ENCODE data around the gene NAA10.

The NAA10 gene

GRCh38 chrX:153966841-153967535 lies 32.2 kb upstream of the NAA10 start:
- no peak for DNase-seq

- DNase-seq = no peak
These were observed 31.4 kb upstream of the NAA10 start for GRCh38 chrX:153966283-153966688.

GRCh38 chrX:153965406-153965805 lies 30.6 kb upstream of the NAA10 start:
- no peak for DNase-seq

GRCh38 chrX:153964105-153964504 lies 29.3 kb upstream of the NAA10 start:
- DNase-seq = no peak

GRCh38 chrX:153963546-153963945 lies 28.7 kb upstream of the NAA10 start:
- DNase-seq = no peak

GRCh38 chrX:153961292-153961691 lies 26.5 kb upstream of the NAA10 start:
- no peak for DNase-seq

- no peak for DNase-seq
These were observed 25.9 kb upstream of the NAA10 start for GRCh38 chrX:153960786-153961185.

GRCh38 chrX:153960077-153960476 lies 25.2 kb upstream of the NAA10 start:
- DNase-seq = no peak

- no peak for DNase-seq
These were observed 24.8 kb upstream of the NAA10 start for GRCh38 chrX:153959649-153960048.

- DNase-seq = no peak
These were observed 23.8 kb upstream of the NAA10 start for GRCh38 chrX:153958605-153959004.

GRCh38 chrX:153957224-153957623 lies 22.4 kb upstream of the NAA10 start:
- DNase-seq = no peak

- DNase-seq = no peak
These were observed 21.4 kb upstream of the NAA10 start for GRCh38 chrX:153956044-153956907.

GRCh38 chrX:153955228-153955732 lies 20.4 kb upstream of the NAA10 start:
- no peak for DNase-seq

- no peak for DNase-seq
These were observed 19.9 kb upstream of the NAA10 start for GRCh38 chrX:153954558-153955227.

GRCh38 chrX:153953892-153954557 lies 19.2 kb upstream of the NAA10 start:
- no peak for DNase-seq

GRCh38 chrX:153953342-153953830 lies 18.5 kb upstream of the NAA10 start:
- DNase-seq = peak; percentile 40

- no peak for DNase-seq
These were observed 17.7 kb upstream of the NAA10 start for GRCh38 chrX:153952373-153953026.

- no peak for DNase-seq
These were observed 17.0 kb upstream of the NAA10 start for GRCh38 chrX:153951683-153952372.

- DNase-seq = no peak
These were observed 15.3 kb upstream of the NAA10 start for GRCh38 chrX:153950127-153950526.

GRCh38 chrX:153948847-153949805 lies 14.3 kb upstream of the NAA10 start:
- no peak for DNase-seq
